GM19035 (cell line): ENCODE results near the gene NUCB2.
"Not testable (repeated sequence)": the region's sequence is repeated elsewhere in the genome, so short reads cannot be mapped to it uniquely, and the experiment has no call there.

ENCODE experiments used
- ATAC-seq: cut with Tn5 transposase; IDR thresholded peaks from one replicate; pipeline ENCODE4 v1.9.1; 2021; ENCODE audit not compliant: unreplicated experiment

NUCB2 gene

GRCh38 chr11:17268500-17268899, 8.0 kb upstream of the NUCB2 start:
- ATAC-seq: not testable (repeated sequence)

GRCh38 chr11:17268902-17269301, 7.6 kb upstream of the NUCB2 start:
- no peak for ATAC-seq

GRCh38 chr11:17272801-17273200, 3.7 kb upstream of the NUCB2 start:
- ATAC-seq: no peak

GRCh38 chr11:17273211-17273610, 3.3 kb upstream of the NUCB2 start:
- no peak for ATAC-seq

- no peak for ATAC-seq
Observed at GRCh38 chr11:17273668-17274282, 2.8 kb upstream of the NUCB2 start.

- no peak for ATAC-seq
Observed at GRCh38 chr11:17275400-17276235, 921 bp upstream of the NUCB2 start.

- ATAC-seq: peak; percentile 16
Observed at GRCh38 chr11:17277024-17277584, 565 bp downstream of the NUCB2 start.

GRCh38 chr11:17280494-17281127, 4.1 kb downstream of the NUCB2 start:
- no peak for ATAC-seq

GRCh38 chr11:17286332-17286731, 9.8 kb downstream of the NUCB2 start:
- no peak for ATAC-seq

- no peak for ATAC-seq
Observed at GRCh38 chr11:17287058-17287457, 10.5 kb downstream of the NUCB2 start.

- no peak for ATAC-seq
Observed at GRCh38 chr11:17291710-17292109, 15.2 kb downstream of the NUCB2 start.

- ATAC-seq: no peak
Observed at GRCh38 chr11:17293311-17293710, 16.8 kb downstream of the NUCB2 start.

- no peak for ATAC-seq
Observed at GRCh38 chr11:17294033-17294432, 17.5 kb downstream of the NUCB2 start.

GRCh38 chr11:17296852-17297559, 20.5 kb downstream of the NUCB2 start:
- ATAC-seq: peak; percentile 37

GRCh38 chr11:17298302-17298701, 21.8 kb downstream of the NUCB2 start:
- ATAC-seq: no peak

- ATAC-seq: no peak
Observed at GRCh38 chr11:17300372-17300771, 23.8 kb downstream of the NUCB2 start.

- ATAC-seq: no peak
Observed at GRCh38 chr11:17313349-17314231, 37.1 kb downstream of the NUCB2 start.

- ATAC-seq: no peak
Observed at GRCh38 chr11:17314232-17314547, 37.7 kb downstream of the NUCB2 start.

- ATAC-seq: no peak
Observed at GRCh38 chr11:17314904-17315426, 38.4 kb downstream of the NUCB2 start.

GRCh38 chr11:17328871-17329494, 52.4 kb downstream of the NUCB2 start:
- ATAC-seq: no peak
